Lung microvascular endothelial cell (primary cell): Measurements from ENCODE around the gene C2orf80. TPM values are rescaled to one million over a fixed set of nuclear protein-coding genes. Genes with fewer than 3 reads are reported as not detected.
"Not testable (repeated sequence)": the region's sequence is repeated elsewhere in the genome, so short reads cannot be mapped to it uniquely, and the experiment has no call there.

ENCODE experiments used
- DNase-seq, 2 donors: peaks; one replicate each; pipeline versions ENCODE4 v3.0.0 to v3.0.0-alpha.2; 2010; ENCODE audit warnings: low read depth in 2 of 2
- total RNA-seq: library from RNA; depleted of rRNA; stranded (reverse); fragments of >200 nt; gene quantifications from 2 replicates; pipeline ENCODE4 v1.2.1, GENCODE V29; 2014

C2orf80 gene
- total RNA-seq, 1 donor from 2014 or later: not detected

GRCh38 chr2:208179028-208179609 lies 10.7 kb downstream of the C2orf80 start:
- no peak for DNase-seq

GRCh38 chr2:208175840-208176153 lies 14.0 kb downstream of the C2orf80 start:
- no peak for DNase-seq

- peak; percentile 76 to 82 for DNase-seq
These were observed 14.6 kb downstream of the C2orf80 start for GRCh38 chr2:208175069-208175839.

GRCh38 chr2:208174144-208174543 lies 15.7 kb downstream of the C2orf80 start:
- no peak for DNase-seq

- DNase-seq: no peak
These were observed 17.7 kb downstream of the C2orf80 start for GRCh38 chr2:208172125-208172524.

- DNase-seq: no peak
These were observed 24.7 kb downstream of the C2orf80 start for GRCh38 chr2:208164951-208165755.

- no peak for DNase-seq
These were observed 26.3 kb downstream of the C2orf80 start, which contains the start of gene CRYGA for GRCh38 chr2:208163489-208163888. CRYGA (minus strand) TSS chr2:208163589; CDS start chr2:208163556, 33 bp downstream.

GRCh38 chr2:208156439-208156838 lies 33.4 kb downstream of the C2orf80 start:
- DNase-seq: no peak

- no peak for DNase-seq
These were observed 36.7 kb downstream of the C2orf80 start for GRCh38 chr2:208153156-208153555.

- no peak for DNase-seq
These were observed 38.9 kb downstream of the C2orf80 start for GRCh38 chr2:208150956-208151355.

- no peak for DNase-seq
These were observed 39.7 kb downstream of the C2orf80 start for GRCh38 chr2:208150094-208150493.

- DNase-seq: no peak
These were observed 41.0 kb downstream of the C2orf80 start for GRCh38 chr2:208148803-208149202.

- no peak for DNase-seq
These were observed 42.1 kb downstream of the C2orf80 start for GRCh38 chr2:208147759-208148158.

- no peak for DNase-seq
These were observed 42.8 kb downstream of the C2orf80 start for GRCh38 chr2:208147008-208147407.

GRCh38 chr2:208146006-208146405 lies 43.8 kb downstream of the C2orf80 start, which contains the start of gene CRYGB:
CRYGB (minus strand) TSS chr2:208146158; CDS start chr2:208146120, 38 bp downstream.
- DNase-seq: no peak

- DNase-seq: no peak
These were observed 46.7 kb downstream of the C2orf80 start for GRCh38 chr2:208142925-208143799.

GRCh38 chr2:208142240-208142924 lies 47.4 kb downstream of the C2orf80 start:
- peak in 1 of 2 donors; percentile 77 for DNase-seq

GRCh38 chr2:208139447-208139846 lies 50.4 kb downstream of the C2orf80 start:
- DNase-seq: no peak

- not testable (repeated sequence) for DNase-seq
These were observed 51.5 kb downstream of the C2orf80 start for GRCh38 chr2:208138334-208138733.

- DNase-seq: no peak
These were observed 53.1 kb downstream of the C2orf80 start for GRCh38 chr2:208136716-208137094.
